ENCODE results near the gene GPR156.
"Not testable (repeated sequence)": the region's sequence is repeated elsewhere in the genome, so short reads cannot be mapped to it uniquely, and the experiment has no call there.

GPR156 gene

GRCh38 chr3:120156699-120157098 lies 128.3 kb downstream of the GPR156 start:
- no peak for DNase-seq

- DNase-seq: not testable (repeated sequence)
Measured at GRCh38 chr3:120155694-120156093, 129.3 kb downstream of the GPR156 start.

GRCh38 chr3:120155108-120155507 lies 129.9 kb downstream of the GPR156 start:
- no peak for DNase-seq

- DNase-seq: no peak
Measured at GRCh38 chr3:120153294-120153693, 131.7 kb downstream of the GPR156 start.

- no peak for DNase-seq
Measured at GRCh38 chr3:120151791-120152190, 133.2 kb downstream of the GPR156 start.

- DNase-seq: no peak
Measured at GRCh38 chr3:120148187-120148949, 136.7 kb downstream of the GPR156 start.

- peak in 2 of 4 experiments; percentile 4 to 20 for DNase-seq
Measured at GRCh38 chr3:120147072-120147871, 137.8 kb downstream of the GPR156 start.

GRCh38 chr3:120145542-120146285 lies 139.3 kb downstream of the GPR156 start:
- DNase-seq: no peak

- DNase-seq: no peak
Measured at GRCh38 chr3:120144267-120144666, 140.8 kb downstream of the GPR156 start.

- no peak for DNase-seq
Measured at GRCh38 chr3:120143676-120144075, 141.3 kb downstream of the GPR156 start.

GRCh38 chr3:120142236-120142635 lies 142.8 kb downstream of the GPR156 start:
- DNase-seq: no peak

GRCh38 chr3:120140098-120140742 lies 144.8 kb downstream of the GPR156 start:
- no peak for DNase-seq

- no peak for DNase-seq
Measured at GRCh38 chr3:120139140-120139539, 145.9 kb downstream of the GPR156 start.

GRCh38 chr3:120137548-120137947 lies 147.5 kb downstream of the GPR156 start:
- no peak for DNase-seq

- DNase-seq: no peak
Measured at GRCh38 chr3:120130656-120131055, 154.4 kb downstream of the GPR156 start.

- DNase-seq: no peak
Measured at GRCh38 chr3:120129718-120130513, 155.1 kb downstream of the GPR156 start.

GRCh38 chr3:120129051-120129450 lies 156.0 kb downstream of the GPR156 start:
- DNase-seq: no peak

GRCh38 chr3:120125992-120126391 lies 159.0 kb downstream of the GPR156 start:
- DNase-seq: no peak

- DNase-seq: no peak
Measured at GRCh38 chr3:120119846-120120510, 165.0 kb downstream of the GPR156 start.
